BE2C (cell line): ENCODE measurements around the gene TLN1. TPM values are rescaled to one million over a fixed set of nuclear protein-coding genes. Genes with fewer than 3 reads are reported as not detected.

Source experiments
- DNase-seq: peaks from one replicate; pipeline ENCODE4 v3.0.0-alpha.2; 2020
- H3K27me3 ChIP-seq: fragments of 250-450 bp; sonication (Bioruptor Pico); 2 replicates; pipeline ENCODE4 v1.5.1; 2020; ENCODE audit warnings: mild to moderate bottlenecking
- H3K36me3 ChIP-seq: fragments of 250-450 bp; sonication (Bioruptor Pico); 2 replicates; pipeline ENCODE4 v1.5.1; 2020; ENCODE audit warnings: mild to moderate bottlenecking
- H3K4me1 ChIP-seq: fragments of 250-450 bp; sonication (Bioruptor Pico); 2 replicates; pipeline ENCODE4 v1.5.1; 2020
- H3K4me3 ChIP-seq: 2 replicates; pipeline ENCODE4 v1.5.1; 2011; ENCODE audit warnings: low read depth, low read length
- H3K9me3 ChIP-seq: fragments of 250-450 bp; sonication (Bioruptor Pico); 2 replicates; pipeline ENCODE4 v1.5.1; 2020
- CTCF ChIP-seq: IDR thresholded peaks from 2 replicates; pipeline ENCODE4 v1.5.1; 2012; ENCODE audit warnings: mild to moderate bottlenecking, low read depth, low read length
- polyA plus RNA-seq: library from polyadenylated mRNA; unstranded; fragments of >200 nt; gene quantifications from one replicate; pipeline ENCODE4 v1.2.1, GENCODE V29; 2012; ENCODE audit warnings: low read depth, missing spikeins; ENCODE audit not compliant: insufficient read length, insufficient read depth

TLN1 gene
- polyA plus RNA-seq = 91.6 TPM

- H3K4me1 ChIP-seq = peaks cover 9% of the 10 kb centered on the region
- TF ChIP-seq CTCF = no peak
- peaks cover 20% of the 10 kb centered on the region for H3K36me3 ChIP-seq
- no peaks in the 10 kb centered on the region for H3K9me3 ChIP-seq
- peak; percentile 98 for DNase-seq
- H3K4me3 ChIP-seq = peak within 1 kb of the TSS; percentile 92
- H3K27me3 ChIP-seq = no peaks in the 10 kb centered on the region
These were observed at the start of gene TLN1, which contains the start of gene CREB3 for GRCh38 chr9:35732185-35732799. TLN1 (minus strand) TSS chr9:35732195; CDS start chr9:35725694, 6,501 bp downstream. CREB3 (plus strand) TSS chr9:35732666; CDS start chr9:35732773, 107 bp downstream.

GRCh38 chr9:35781066-35781465, 49.1 kb upstream of the TLN1 start:
- no peak for TF ChIP-seq CTCF
- Histone ChIP-seq H3K4me1 (no peaks in the 10 kb centered on the region), H3K36me3 (no peaks in the 10 kb centered on the region), H3K9me3 (no peaks in the 10 kb centered on the region), H3K4me3 (no peak overlapping the region), H3K27me3 (no peaks in the 10 kb centered on the region)
- no peak for DNase-seq

GRCh38 chr9:35778496-35778895, 46.5 kb upstream of the TLN1 start:
- DNase-seq = no peak
- Histone ChIP-seq H3K4me1 (no peaks in the 10 kb centered on the region; the same call in 1 of the 2 replicates), H3K4me3 (no peak overlapping the region), H3K9me3 (no peaks in the 10 kb centered on the region), H3K36me3 (no peaks in the 10 kb centered on the region), H3K27me3 (no peaks in the 10 kb centered on the region)
- TF ChIP-seq CTCF = no peak

- no peaks in the 10 kb centered on the region for H3K36me3 ChIP-seq
- DNase-seq = no peak
- peaks cover 12% of the 10 kb centered on the region; the same call in 1 of the 2 replicates for H3K4me1 ChIP-seq
These were observed 44.0 kb upstream of the TLN1 start for GRCh38 chr9:35776018-35776417.

GRCh38 chr9:35774907-35775635, 43.1 kb upstream of the TLN1 start:
- H3K4me1 ChIP-seq = peaks cover 13% of the 10 kb centered on the region
- H3K36me3 ChIP-seq = no peaks in the 10 kb centered on the region
- no peak overlapping the region for H3K4me3 ChIP-seq
- no peaks in the 10 kb centered on the region for H3K9me3 ChIP-seq
- TF ChIP-seq CTCF = no peak
- DNase-seq = no peak
- H3K27me3 ChIP-seq = no peaks in the 10 kb centered on the region

More at GRCh38 chr9:35776018-35776417, 44.0 kb upstream of the TLN1 start:
- Histone ChIP-seq H3K9me3 (no peaks in the 10 kb centered on the region), H3K27me3 (no peaks in the 10 kb centered on the region), H3K4me3 (no peak overlapping the region)
- no peak for TF ChIP-seq CTCF

- Histone ChIP-seq H3K27me3 (no peaks in the 10 kb centered on the region), H3K36me3 (no peaks in the 10 kb centered on the region), H3K9me3 (no peaks in the 10 kb centered on the region), H3K4me1 (peaks cover 21% of the 10 kb centered on the region), H3K4me3 (no peak overlapping the region)
- DNase-seq = no peak
- no peak for TF ChIP-seq CTCF
These were observed 39.9 kb upstream of the TLN1 start for GRCh38 chr9:35771943-35772342.
